NCI-H2227 (cell line): ENCODE results near the gene PMP22.
"Not testable (repeated sequence)": the region's sequence is repeated elsewhere in the genome, so short reads cannot be mapped to it uniquely, and the experiment has no call there.

ENCODE experiments used
- DNase-seq: peaks from one replicate; lab custom pipeline; 2025; ENCODE audit not compliant: unreplicated experiment; lab: John Stamatoyannopoulos, UW

The PMP22 gene

GRCh38 chr17:15256689-15257088 lies 8.4 kb downstream of the PMP22 start:
- no peak for DNase-seq

- DNase-seq, result no peak
Measured at GRCh38 chr17:15255713-15256454, 9.2 kb downstream of the PMP22 start.

GRCh38 chr17:15250135-15250860 lies 14.8 kb downstream of the PMP22 start:
- DNase-seq, result no peak

- no peak for DNase-seq
Measured at GRCh38 chr17:15249487-15249886, 15.6 kb downstream of the PMP22 start.

- DNase-seq, result no peak
Measured at GRCh38 chr17:15247891-15248529, 17.1 kb downstream of the PMP22 start.

GRCh38 chr17:15245054-15245453 lies 20.1 kb downstream of the PMP22 start:
- no peak for DNase-seq

GRCh38 chr17:15240644-15241043 lies 24.5 kb downstream of the PMP22 start:
- DNase-seq, result no peak

- no peak for DNase-seq
Measured at GRCh38 chr17:15239491-15239890, 25.6 kb downstream of the PMP22 start.

- no peak for DNase-seq
Measured at GRCh38 chr17:15238676-15239422, 26.3 kb downstream of the PMP22 start.

GRCh38 chr17:15238057-15238456 lies 27.1 kb downstream of the PMP22 start:
- DNase-seq, result no peak

GRCh38 chr17:15237106-15237425 lies 28.1 kb downstream of the PMP22 start:
- no peak for DNase-seq

- no peak for DNase-seq
Measured at GRCh38 chr17:15236281-15237105, 28.6 kb downstream of the PMP22 start.

- no peak for DNase-seq
Measured at GRCh38 chr17:15233971-15234370, 31.2 kb downstream of the PMP22 start.

GRCh38 chr17:15233022-15233805 lies 31.9 kb downstream of the PMP22 start:
- DNase-seq, result no peak

- no peak for DNase-seq
Measured at GRCh38 chr17:15232517-15232915, 32.6 kb downstream of the PMP22 start.

GRCh38 chr17:15231851-15232516 lies 33.1 kb downstream of the PMP22 start:
- DNase-seq, result no peak

- DNase-seq, result no peak
Measured at GRCh38 chr17:15230866-15231265, 34.3 kb downstream of the PMP22 start.

- DNase-seq, result not testable (repeated sequence)
Measured at GRCh38 chr17:15221827-15222226, 43.3 kb downstream of the PMP22 start.

- DNase-seq, result no peak
Measured at GRCh38 chr17:15220785-15221184, 44.3 kb downstream of the PMP22 start.
